ENCODE measurements around the gene BLID. TPM values are rescaled to one million over a fixed set of nuclear protein-coding genes. Genes with fewer than 3 reads are reported as not detected.
A peak's percentile ranks its signal among the peaks of the same experiment; 100 is the strongest.

BLID gene
- polyA plus RNA-seq (2014; cell fraction: cytosol; rRNA removed), result not detected in 2 replicates
- not detected in 2 replicates for polyA plus RNA-seq (2014; cell fraction: nucleus; rRNA removed)

DNA sequence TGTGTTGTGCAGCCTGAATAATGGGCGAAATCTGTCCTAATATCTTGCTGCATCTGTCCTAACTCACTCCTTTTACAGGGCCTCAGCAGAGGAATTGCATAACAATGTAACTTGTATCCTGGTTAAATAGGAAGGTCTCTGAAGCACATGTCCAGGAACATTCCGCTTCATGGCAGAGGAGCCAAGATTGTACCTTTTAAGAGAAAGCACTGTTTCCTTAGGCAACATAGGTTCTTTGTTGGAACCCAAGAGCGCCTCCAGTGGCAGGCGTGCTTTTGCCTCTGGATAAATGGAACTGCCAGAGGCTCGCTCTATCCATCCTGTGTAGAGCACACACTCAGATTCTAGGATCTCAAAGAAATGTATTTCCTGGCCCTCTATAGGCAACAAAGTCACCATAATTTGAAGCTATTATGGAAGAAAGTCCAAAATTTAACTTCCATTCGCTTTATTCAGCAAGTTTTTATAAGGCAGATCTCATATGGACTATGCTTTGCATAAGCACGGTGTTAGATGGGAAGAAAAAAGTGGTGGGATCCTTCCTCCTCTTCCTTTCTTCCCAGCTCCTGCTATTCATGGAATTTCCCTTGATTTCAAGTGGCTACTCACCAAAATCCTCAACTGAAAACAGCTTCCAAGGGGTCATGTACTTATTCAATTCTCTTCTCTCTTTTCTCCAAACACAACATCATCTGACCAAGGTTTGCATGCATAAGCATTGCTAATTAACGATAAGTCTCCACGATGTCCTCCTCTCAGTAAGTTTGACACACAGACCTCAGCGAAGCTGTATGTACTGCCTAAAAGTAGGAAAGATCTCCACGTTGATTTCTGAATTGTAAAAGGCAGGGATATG, at the start of gene BLID:
Gene BLID (minus strand): TSS at position 692 of the 856 bp plus-strand sequence. CDS start 293 bp downstream, at position 399.
- no peak for DNase-seq (ENCODE audit: low spot score)

- DNase-seq (ENCODE audit: low spot score), result no peak
Observed at GRCh38 chr11:122163053-122163819, 47.2 kb upstream of the BLID start.

- no peak for DNase-seq (ENCODE audit: low spot score)
Observed at GRCh38 chr11:122162095-122162494, 46.1 kb upstream of the BLID start.

- DNase-seq (ENCODE audit: low spot score), result no peak
Observed at GRCh38 chr11:122160841-122161590, 45.0 kb upstream of the BLID start.

DNA sequence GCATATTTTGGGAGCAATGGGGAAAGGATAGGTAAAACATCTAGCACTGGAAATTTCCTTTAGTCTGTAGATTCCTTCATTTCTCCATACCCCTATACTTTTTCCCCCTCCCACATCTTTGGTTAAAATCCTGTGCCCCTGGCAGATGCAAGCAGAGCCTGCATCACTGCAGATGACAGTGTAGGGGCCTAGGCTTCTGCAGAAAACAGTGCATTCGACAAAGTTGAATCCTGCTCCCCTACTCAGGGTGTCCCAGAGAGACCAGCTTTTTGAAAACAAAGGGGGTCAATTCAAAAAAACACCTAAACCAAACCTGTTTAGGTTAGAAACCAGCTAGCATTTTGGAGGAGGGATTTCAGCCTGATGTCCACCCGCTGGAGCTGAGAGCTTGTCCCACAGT, 43.8 kb upstream of the BLID start:
- DNase-seq (ENCODE audit: low spot score), result no peak

DNA sequence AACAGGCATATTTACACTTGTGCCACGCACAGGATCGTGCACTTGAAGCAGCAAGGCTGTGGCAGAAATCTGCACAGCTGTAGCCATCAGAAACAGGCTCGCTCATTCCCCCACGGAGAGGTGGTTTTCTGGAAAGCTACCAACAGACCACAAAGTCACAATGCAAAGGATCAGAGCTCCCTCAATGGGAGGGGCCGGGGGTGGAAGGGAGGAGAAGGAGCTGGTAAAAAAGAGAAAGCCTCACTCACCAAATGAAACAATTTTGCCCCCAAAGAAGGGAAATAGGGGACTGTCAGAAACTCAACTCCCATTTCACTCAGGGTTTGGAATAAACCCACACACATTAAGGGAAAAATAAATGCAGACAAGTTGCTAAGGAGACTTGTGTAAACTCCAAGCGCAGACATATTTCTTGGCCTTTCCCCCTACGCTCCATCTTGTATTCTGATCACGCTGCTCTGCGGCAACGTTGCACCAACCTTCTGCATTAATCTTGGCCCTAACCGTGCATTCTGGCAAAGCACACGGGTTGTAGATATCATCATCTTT, 43.2 kb upstream of the BLID start:
- peak; percentile 3 for DNase-seq (ENCODE audit: low spot score)

DNA sequence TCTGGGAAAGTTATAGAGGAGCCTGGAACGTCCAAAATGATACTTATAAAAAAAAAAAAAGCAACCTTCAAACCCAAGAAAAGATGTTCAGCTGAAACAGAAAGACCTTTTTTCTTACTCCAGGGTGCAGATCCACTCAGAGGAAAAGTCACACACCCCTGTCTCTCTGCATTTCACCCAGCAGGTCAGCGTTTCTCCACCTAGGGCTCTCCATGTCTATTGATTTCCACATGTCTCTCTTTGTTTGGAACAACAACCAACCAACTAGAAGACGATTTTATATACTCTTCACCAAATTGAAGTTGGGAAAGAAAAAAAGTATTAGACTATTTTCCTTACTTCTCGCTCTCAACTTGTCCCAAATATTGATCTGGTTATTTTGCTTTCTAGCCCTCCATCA, 42.2 kb upstream of the BLID start:
- DNase-seq (ENCODE audit: low spot score), result no peak

- DNase-seq (ENCODE audit: low spot score), result no peak
Observed at GRCh38 chr11:122157653-122158161, 41.7 kb upstream of the BLID start.

DNA sequence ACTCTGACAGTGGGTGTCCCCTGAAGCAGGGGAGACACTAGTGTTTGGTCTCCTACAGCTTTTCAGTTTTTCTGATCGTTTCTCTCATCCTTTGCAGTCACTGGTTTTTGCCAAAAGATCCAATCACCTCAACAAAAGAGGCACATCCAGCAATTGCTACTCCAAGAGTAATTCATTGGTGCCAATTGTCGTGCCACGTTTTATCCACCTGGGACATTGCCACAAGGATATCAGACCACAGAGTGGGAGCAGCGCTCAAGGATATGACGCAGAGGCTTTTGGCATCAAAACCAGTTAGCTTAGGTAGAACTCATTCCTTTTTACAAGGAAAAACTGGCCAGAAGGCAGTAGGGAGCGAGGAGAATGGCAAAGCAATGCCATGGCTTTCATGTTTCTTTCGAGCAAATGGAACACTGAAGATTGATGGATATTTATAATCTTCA, 40.9 kb upstream of the BLID start:
- no peak for DNase-seq (ENCODE audit: low spot score)

GRCh38 chr11:122155765-122156527, 39.9 kb upstream of the BLID start:
- no peak for DNase-seq (ENCODE audit: low spot score)

DNA sequence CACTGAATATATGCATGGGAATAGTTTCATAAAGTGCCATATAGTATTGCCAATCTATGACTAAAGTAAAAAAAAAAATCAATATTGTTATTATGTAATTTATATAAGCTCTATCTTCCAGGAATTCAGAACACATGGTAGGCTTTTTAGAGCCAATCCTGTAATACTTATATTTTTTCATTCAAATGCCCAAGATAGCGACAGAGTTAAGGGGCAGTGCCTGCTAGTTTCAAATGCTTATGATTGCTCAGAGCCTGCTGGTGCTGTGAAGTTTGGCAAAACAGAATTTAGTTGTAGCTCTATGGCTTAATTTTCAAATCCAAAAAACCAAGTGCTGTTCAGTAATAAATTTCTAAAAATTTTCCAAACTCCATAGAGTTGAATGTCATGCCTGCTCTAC, 39.0 kb upstream of the BLID start:
- no peak for DNase-seq (ENCODE audit: low spot score)

GRCh38 chr11:122154227-122154626, 38.2 kb upstream of the BLID start:
- DNase-seq (ENCODE audit: low spot score), result no peak

GRCh38 chr11:122153746-122154145, 37.7 kb upstream of the BLID start:
- DNase-seq (ENCODE audit: low spot score), result no peak

DNA sequence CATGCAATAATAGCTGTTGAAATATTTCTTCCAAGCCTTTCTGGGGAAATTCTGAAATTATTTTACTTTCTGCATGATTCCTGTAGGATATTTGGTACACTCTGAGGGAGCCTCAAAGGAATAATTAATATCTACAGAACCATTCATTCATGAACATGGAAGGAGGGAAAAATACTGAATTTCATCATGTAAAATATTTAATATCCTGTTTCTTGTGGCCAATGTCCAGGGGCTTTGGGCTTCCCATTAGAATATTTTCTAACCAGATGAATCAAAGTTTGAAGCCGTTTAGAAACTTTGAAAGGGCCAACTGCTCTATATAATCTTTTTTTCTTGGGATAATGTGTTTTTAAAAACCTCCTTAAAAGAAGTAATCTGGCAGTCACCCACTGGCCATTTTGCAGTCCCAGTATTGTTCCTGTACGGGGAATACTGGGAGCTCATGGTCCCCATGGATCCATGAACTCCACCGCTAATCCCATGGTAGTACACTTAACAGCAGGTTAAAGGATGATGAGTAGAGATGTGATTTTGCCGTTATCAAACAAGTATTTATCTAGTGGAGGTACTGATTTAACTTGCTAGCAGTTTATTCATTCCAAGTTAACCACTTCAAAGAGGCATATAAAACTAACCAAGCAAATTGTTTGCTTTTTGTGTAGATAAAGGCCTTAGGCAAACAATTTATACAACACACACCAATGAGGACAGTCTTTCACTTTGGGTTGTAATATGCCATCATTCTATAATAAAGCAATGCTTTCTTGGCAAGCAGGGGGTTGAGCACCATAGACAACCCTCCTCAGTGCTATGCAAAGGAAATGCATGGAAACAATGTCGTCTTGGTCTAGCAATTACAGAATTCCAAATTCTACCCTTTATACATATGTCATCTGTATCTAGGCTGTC, 34.5 kb upstream of the BLID start:
- DNase-seq (ENCODE audit: low spot score), result no peak

- DNase-seq (ENCODE audit: low spot score), result no peak
Observed at GRCh38 chr11:122149202-122149601, 33.2 kb upstream of the BLID start.

DNA sequence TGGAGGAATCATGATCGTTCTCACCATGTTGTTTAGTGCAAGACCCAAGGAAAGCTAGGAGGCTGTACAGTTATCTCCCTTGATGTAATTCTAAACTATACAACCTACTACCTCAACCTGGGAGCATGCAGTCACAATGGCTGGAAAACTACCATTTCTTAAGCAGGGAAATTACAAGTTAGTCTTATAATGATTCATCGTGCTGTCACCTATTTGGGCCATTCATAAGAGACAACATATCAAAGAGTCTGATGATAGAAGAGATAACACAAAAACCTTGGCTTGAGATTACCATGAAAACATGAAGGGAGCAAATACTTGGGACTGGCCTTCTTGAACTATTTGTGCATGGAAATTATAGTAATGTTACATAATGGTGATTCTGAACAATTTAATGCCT, 30.5 kb upstream of the BLID start:
- DNase-seq (ENCODE audit: low spot score), result no peak

GRCh38 chr11:122145715-122146274, 29.8 kb upstream of the BLID start:
- no peak for DNase-seq (ENCODE audit: low spot score)

DNA sequence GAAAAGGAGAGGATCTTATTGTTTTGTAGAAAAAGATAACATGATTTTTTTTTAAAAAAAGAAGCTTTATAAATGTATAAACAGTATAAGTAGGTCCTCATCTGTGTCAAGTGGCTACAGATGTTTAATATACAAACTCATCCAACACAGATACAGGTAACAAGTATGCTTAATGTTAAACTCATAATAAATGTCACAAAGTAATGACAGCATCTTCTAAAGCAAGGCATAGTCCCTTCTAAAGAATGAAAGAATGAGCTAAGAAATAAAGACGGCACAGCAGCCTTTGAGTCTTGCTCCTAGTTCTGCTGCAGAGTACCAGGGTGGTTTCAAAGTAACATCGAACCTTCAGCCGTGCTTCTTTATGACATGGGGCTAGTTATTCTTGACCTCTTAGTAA, 28.7 kb upstream of the BLID start:
- no peak for DNase-seq (ENCODE audit: low spot score)

DNA sequence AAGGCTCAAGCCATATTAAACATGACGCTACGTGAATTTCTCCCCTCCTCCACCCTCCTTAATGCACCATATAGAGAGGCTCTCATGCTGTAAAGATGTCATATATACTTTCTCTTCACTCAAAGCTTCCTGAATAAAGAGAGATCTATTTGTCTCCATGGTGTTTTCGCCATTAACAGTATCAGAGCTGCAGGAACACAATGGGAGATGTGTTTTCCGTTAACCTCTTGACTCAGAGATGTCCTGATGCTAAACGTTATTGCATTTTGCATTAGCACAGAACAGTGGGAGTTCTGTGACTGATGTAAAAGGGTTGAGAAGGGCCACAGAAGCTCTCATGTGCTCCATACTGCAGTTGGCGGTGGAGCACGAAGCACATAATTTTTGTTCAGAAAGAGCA, 25.7 kb upstream of the BLID start:
- DNase-seq (ENCODE audit: low spot score), result no peak
